ENCODE data around the gene CCDC60. TPM values are rescaled to one million over a fixed set of nuclear protein-coding genes. Genes with fewer than 3 reads are reported as not detected.
"Not testable (repeated sequence)": the region's sequence is repeated elsewhere in the genome, so short reads cannot be mapped to it uniquely, and the experiment has no call there.

CCDC60 gene
- total RNA-seq, 2 experiments from 2014 or later = not detected

DNA sequence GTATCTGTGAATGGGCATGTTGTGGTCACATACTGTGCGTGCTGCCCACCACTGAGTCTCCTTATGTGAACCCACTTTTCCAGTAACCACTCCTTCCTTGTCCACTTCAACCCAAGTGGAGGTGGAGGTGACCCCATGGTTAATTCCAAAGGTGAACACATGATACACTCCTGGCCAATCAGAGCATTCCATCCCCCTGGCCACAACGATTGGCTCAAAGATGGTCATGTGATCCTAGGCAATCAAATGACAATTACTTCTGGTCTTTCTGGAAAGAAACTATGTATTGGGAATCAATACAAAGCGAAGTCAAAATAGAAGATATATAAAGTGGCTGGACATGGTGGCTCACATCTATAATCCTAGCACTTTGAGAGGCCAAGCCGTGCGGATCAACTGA, 20.2 kb upstream of the CCDC60 start:
- Mint-ChIP-seq H3K27me3 (no peaks in the 10 kb centered on the region), H3K4me1 (no peaks in the 10 kb centered on the region), H3K4me3 (no peak overlapping the region), H3K36me3 (no peaks in the 10 kb centered on the region), H3K9me3 (no peaks in the 10 kb centered on the region), H3K27ac (no peak overlapping the region)
- ATAC-seq (ENCODE audit: low read depth) (no peak), DNase-seq (no peak)
- POLR2A ChIA-PET = no interaction called here

DNA sequence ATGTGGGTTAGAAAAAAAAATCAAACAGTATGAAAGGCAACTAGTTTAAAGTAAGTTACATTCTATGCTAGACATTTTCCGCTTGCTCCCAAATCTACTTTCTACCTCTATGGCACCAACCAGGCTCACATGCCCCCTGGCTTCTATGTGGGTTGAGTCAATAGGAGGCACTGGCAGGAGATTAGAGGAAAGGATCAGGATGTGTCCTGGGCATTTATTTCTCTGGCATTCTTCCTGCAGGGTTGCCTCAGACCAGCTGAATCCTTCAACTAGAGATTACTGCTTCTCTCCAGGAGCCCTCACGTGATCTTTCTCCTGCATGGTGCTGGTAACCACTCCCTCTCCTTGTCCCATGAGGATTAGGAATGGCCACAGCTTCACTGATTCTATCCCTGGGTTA, 14.9 kb upstream of the CCDC60 start:
- no peak overlapping the region for H3K4me3 Mint-ChIP-seq
- H3K9me3 Mint-ChIP-seq = no peaks in the 10 kb centered on the region
- no peaks in the 10 kb centered on the region for H3K27me3 Mint-ChIP-seq
- DNase-seq (no peak), ATAC-seq (ENCODE audit: low read depth) (no peak)
- no peak overlapping the region for H3K27ac Mint-ChIP-seq
- H3K36me3 Mint-ChIP-seq = no peaks in the 10 kb centered on the region
- no peaks in the 10 kb centered on the region for H3K4me1 Mint-ChIP-seq
- POLR2A ChIA-PET = no interaction called here

DNA sequence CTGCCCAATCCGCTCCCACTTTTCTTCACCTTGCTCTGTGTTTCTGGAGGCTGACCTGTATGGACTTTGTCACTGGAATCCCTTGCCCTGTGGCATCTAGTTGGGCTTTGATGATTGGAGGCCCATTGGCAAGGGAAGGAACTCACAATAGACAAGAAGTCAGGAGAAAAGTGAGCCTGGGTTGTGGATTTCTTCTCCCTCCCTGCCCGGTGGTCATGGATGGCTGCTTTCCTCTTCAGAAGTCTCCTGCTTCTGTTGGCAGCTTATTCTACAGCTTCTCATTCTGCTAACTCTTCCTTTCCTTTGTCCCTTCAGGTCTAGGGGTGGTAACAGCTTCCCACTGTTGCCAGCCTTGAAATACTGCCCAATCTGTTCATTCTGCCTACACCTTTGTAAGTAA, 13.9 kb upstream of the CCDC60 start:
- H3K4me3 Mint-ChIP-seq = no peak overlapping the region
- no peaks in the 10 kb centered on the region for H3K27me3 Mint-ChIP-seq
- POLR2A ChIA-PET = no interaction called here
- no peaks in the 10 kb centered on the region for H3K4me1 Mint-ChIP-seq
- ATAC-seq (ENCODE audit: low read depth) (no peak), DNase-seq (no peak)
- no peaks in the 10 kb centered on the region for H3K9me3 Mint-ChIP-seq
- no peak overlapping the region for H3K27ac Mint-ChIP-seq
- H3K36me3 Mint-ChIP-seq = no peaks in the 10 kb centered on the region

DNA sequence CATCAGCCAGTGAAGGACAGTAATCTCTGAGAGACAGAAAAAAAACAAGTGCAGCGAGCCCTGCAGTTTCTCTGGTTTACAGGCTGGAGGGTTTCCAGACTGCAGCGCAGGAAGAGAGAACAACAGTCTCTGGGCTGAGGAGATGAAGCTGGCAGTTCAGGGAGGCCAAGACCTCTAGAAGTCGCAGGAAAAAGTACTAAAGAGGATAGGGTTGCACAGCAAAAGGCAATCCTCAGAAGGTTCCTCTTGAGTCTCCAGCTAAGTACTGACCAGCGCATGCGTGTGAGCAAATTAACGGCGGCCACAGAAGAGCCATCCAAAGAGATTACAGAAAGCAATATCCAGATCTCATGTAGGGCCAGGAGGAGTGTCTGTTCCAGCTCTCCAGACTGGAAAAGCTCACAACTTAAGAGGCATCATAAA, 12.2 kb upstream of the CCDC60 start:
- ATAC-seq (ENCODE audit: low read depth) (no peak), DNase-seq (no peak)
- Mint-ChIP-seq H3K4me1 (no peaks in the 10 kb centered on the region), H3K4me3 (no peak overlapping the region), H3K27me3 (no peaks in the 10 kb centered on the region), H3K9me3 (no peaks in the 10 kb centered on the region), H3K36me3 (no peaks in the 10 kb centered on the region), H3K27ac (no peak overlapping the region)
- POLR2A ChIA-PET = no interaction called here

DNA sequence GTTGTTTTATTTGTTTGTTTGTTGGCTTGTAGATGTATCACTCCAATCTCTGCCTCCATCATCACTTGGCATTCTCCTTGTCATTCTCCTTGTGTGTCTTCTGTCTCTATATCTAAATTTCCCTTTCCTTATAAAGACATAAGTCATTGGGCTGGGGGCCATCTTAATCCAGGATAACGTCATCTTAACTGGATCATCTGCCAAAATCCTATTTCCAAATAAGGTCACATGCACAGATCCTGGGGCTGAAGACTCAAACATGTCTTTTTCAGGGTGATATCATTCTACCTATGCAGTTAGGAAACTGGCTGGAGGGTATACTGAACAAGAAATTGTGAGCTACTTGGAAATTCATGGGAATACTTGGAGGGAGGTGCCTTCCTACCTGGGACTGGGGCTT, 8.7 kb upstream of the CCDC60 start:
- no peak overlapping the region for H3K4me3 Mint-ChIP-seq
- POLR2A ChIA-PET = no interaction called here
- DNase-seq (no peak), ATAC-seq (ENCODE audit: low read depth) (no peak)
- no peaks in the 10 kb centered on the region for H3K4me1 Mint-ChIP-seq
- no peaks in the 10 kb centered on the region for H3K36me3 Mint-ChIP-seq
- no peaks in the 10 kb centered on the region for H3K27me3 Mint-ChIP-seq
- no peak overlapping the region for H3K27ac Mint-ChIP-seq
- no peaks in the 10 kb centered on the region for H3K9me3 Mint-ChIP-seq

DNA sequence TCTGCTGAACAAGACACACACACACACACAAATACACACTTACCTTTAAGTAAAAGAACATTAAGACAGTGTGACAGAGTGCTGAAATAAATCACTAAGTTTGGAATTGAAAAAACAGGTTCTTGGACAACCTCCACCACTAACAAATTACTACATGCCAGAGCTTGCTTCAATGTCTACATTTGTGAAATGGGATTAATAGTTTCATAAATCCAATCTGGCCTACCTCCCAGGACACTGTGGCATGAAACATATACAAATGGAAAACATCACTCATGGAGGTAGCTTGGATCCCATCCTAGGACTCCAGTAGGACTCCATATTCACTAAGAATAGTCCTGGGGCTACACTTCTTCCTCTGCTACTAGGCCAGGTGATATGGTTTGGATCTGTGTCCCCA, 8.2 kb upstream of the CCDC60 start:
- POLR2A ChIA-PET = no interaction called here
- Mint-ChIP-seq H3K9me3 (no peaks in the 10 kb centered on the region), H3K27me3 (no peaks in the 10 kb centered on the region), H3K27ac (no peak overlapping the region), H3K36me3 (no peaks in the 10 kb centered on the region), H3K4me1 (no peaks in the 10 kb centered on the region), H3K4me3 (no peak overlapping the region)
- DNase-seq (no peak), ATAC-seq (ENCODE audit: low read depth) (no peak)

DNA sequence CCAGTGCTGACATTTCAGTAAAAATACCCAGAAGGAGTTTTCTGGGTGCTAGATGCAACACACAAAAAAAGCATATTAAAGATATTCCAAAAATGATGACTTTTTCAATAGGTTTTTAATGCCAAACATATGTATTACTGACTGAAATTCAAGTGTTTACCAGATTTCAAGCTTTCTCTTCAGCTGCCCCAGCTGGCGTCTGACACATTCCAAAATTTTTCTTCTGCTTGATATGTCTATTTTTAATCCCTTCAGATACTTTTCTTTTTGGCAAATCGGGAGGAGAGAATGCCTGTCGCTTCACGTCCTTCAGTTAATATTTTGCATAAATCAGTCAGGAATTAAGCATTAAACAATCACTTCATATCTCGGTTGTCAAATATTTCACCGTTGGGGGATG, 7.1 kb upstream of the CCDC60 start:
- no peak overlapping the region for H3K27ac Mint-ChIP-seq

DNA sequence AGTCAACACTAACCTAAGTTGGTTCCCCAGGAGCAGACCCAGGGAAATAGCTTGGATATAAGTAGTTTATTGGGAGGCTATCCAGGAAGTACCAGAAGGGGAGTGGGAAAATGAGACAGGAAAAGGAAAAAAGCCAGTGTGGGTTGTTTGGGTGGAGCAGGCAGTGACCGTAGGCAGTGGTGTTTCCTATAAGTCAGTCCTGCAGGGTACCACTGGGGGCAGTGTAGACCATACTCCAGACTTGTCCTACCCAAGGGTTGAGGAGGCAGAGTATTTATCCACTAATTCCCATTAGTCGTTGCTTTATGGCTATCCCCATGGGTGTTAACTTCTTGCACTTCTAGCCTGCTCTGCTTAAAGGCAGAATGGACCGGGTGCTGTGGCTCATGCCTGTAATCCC, 6.4 kb upstream of the CCDC60 start:
- peaks cover 5% of the 10 kb centered on the region for H3K27me3 Mint-ChIP-seq
- no peak for DNase-seq
- H3K36me3 Mint-ChIP-seq = no peaks in the 10 kb centered on the region
- H3K9me3 Mint-ChIP-seq = no peaks in the 10 kb centered on the region
- no peak overlapping the region for H3K4me3 Mint-ChIP-seq
- H3K4me1 Mint-ChIP-seq = no peaks in the 10 kb centered on the region
- POLR2A ChIA-PET = no interaction called here
- H3K27ac Mint-ChIP-seq = no peak overlapping the region
- ATAC-seq (ENCODE audit: low read depth) = no peak

More for the DNA sequence above, 7.1 kb upstream of the CCDC60 start:
- POLR2A ChIA-PET = no interaction called here
- no peaks in the 10 kb centered on the region for H3K9me3 Mint-ChIP-seq
- H3K4me1 Mint-ChIP-seq = no peaks in the 10 kb centered on the region
- DNase-seq = no peak
- ATAC-seq (ENCODE audit: low read depth) = no peak
- H3K4me3 Mint-ChIP-seq = no peak overlapping the region
- H3K27me3 Mint-ChIP-seq = peaks cover 2% of the 10 kb centered on the region
- H3K36me3 Mint-ChIP-seq = no peaks in the 10 kb centered on the region

DNA sequence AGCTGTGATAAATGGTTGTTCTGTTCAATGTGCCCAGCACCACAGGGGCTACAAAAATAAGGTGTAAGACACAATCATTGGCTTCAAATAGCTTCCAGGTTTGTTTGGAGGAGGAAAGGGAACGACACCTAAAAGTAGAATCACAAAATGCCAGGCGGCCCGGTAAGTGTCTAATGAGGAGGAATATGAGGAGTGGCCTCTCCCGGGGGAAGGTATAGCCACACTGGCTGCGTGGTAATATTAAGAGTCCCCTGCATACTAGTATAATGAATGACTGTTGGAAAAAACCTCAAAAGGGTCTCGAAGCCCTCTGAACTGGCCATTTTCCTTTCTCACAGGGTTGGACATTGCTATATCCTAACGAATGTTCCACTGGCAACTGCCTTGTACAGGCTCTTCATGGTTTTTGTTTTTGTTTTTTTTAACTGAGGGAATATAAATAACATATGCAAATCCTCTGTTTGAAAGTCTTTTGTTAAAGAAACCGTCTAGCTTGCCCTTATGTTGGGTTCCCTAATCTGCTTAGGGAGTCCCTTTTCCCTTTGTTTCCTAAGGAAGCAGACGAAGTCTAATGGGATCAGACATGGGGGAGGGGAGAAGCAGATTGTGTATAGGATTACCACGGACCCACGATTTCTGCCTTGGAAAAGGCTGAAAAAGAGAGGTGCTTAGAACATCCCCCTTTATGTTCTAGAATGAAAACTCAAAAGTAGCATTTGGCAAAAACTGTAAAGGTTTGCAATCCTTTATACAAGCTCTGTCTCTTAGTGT, 4.2 kb downstream of the CCDC60 start:
- Mint-ChIP-seq H3K9me3 (no peaks in the 10 kb centered on the region), H3K4me1 (no peaks in the 10 kb centered on the region), H3K36me3 (no peaks in the 10 kb centered on the region), H3K27ac (no peak overlapping the region), H3K4me3 (no peak overlapping the region), H3K27me3 (peaks cover 10% of the 10 kb centered on the region)
- DNase-seq = no peak
- POLR2A ChIA-PET = no interaction called here
- no peak for ATAC-seq (ENCODE audit: low read depth)

DNA sequence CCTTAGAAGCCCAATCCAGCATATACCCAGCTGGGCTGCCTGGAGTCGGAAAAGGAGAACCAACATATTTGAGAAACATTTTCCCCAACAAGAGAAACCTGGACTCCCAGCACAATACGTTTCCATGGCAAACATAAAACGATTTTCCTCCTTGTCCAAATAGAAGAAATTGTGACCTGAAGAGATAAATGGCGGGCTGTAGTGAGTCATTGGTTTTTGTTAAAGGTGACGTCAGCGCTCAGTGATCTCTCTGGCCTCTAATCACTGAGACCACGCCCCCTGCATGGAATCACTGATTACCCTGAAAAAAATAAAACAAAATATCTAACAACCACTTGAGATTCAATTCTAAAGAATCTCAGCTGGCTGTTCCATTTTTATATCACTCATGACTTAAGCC, 6.0 kb downstream of the CCDC60 start:
- no peak for ATAC-seq (ENCODE audit: low read depth)

DNA sequence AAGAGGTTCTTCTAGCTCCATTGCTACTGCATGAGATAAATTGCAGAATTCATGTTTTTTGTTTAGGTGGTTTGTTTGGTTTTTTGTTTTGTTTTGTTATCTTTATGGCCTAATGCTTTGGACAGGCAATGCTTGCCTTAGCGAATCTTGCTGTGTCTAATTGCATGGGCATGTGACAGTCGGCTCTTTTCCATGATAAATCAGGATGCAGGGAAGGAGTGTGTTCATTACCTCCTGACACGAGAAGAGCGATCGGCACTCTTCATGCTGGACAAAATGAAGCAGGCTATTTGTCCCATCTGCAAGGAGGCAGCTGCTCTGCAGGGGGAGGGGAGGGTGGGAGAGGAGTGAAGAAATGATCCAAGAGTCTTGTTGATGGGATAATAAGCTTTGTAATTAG, 6.5 kb downstream of the CCDC60 start:
- DNase-seq = no peak
- no peaks in the 10 kb centered on the region for H3K36me3 Mint-ChIP-seq
- no peaks in the 10 kb centered on the region for H3K4me1 Mint-ChIP-seq
- POLR2A ChIA-PET = no interaction called here
- H3K27ac Mint-ChIP-seq = no peak overlapping the region
- no peak for ATAC-seq (ENCODE audit: low read depth)
- no peak overlapping the region for H3K4me3 Mint-ChIP-seq
- H3K27me3 Mint-ChIP-seq = peaks cover 3% of the 10 kb centered on the region
- H3K9me3 Mint-ChIP-seq = no peaks in the 10 kb centered on the region

More for the DNA sequence above, 6.0 kb downstream of the CCDC60 start:
- H3K27ac Mint-ChIP-seq = no peak overlapping the region
- peaks cover 3% of the 10 kb centered on the region for H3K27me3 Mint-ChIP-seq
- H3K9me3 Mint-ChIP-seq = no peaks in the 10 kb centered on the region
- POLR2A ChIA-PET = no interaction called here
- H3K36me3 Mint-ChIP-seq = no peaks in the 10 kb centered on the region
- no peak for DNase-seq
- H3K4me3 Mint-ChIP-seq = no peak overlapping the region
- H3K4me1 Mint-ChIP-seq = no peaks in the 10 kb centered on the region

DNA sequence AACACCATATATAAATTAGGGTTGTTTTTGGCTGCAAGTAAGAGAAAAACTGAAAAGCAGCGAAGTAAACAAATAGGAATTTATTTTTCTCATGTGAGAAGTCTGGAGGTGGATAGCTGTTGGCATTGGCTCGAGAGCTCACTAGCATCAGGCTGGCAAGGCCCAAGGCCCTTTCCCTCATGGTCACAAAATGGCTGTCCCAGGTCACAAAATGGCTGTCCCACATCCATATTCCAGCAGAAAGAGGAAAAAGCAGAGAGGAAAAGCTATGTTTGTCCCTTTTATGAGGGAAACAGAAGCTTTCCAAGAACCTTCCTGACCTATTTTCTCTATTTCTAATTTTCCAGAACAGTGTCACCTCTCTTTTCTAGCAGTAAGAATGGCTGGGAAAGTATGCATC, 7.5 kb downstream of the CCDC60 start:
- Mint-ChIP-seq H3K4me1 (no peaks in the 10 kb centered on the region), H3K36me3 (no peaks in the 10 kb centered on the region), H3K4me3 (no peak overlapping the region), H3K27me3 (no peaks in the 10 kb centered on the region), H3K9me3 (no peaks in the 10 kb centered on the region), H3K27ac (no peak overlapping the region)
- no peak for ATAC-seq (ENCODE audit: low read depth)
- DNase-seq = no peak
- POLR2A ChIA-PET = no interaction called here

DNA sequence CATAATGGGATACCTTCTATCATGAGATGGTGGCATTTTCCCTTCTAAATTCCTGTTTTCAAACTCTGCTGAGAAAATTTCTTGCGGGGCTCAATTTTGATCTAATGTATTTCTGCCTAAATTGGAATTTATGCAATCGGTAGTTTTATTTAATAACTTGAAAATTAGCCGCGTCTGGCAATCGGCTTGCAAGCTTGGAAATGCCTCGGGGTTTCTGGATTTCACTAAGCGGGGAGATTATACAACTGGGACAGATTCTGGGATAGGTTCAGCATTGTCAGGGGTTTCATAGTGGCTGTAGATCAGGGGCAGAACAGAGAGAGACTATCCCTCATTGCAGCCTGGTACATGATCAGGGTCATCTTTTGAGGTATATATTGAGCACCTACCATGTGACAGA, 8.6 kb downstream of the CCDC60 start:
- DNase-seq = no peak
- POLR2A ChIA-PET = no interaction called here
- no peak for ATAC-seq (ENCODE audit: low read depth)
- no peak overlapping the region for H3K27ac Mint-ChIP-seq
- H3K4me3 Mint-ChIP-seq = no peak overlapping the region
- H3K9me3 Mint-ChIP-seq = no peaks in the 10 kb centered on the region
- no peaks in the 10 kb centered on the region for H3K27me3 Mint-ChIP-seq
- H3K36me3 Mint-ChIP-seq = no peaks in the 10 kb centered on the region
- no peaks in the 10 kb centered on the region for H3K4me1 Mint-ChIP-seq

DNA sequence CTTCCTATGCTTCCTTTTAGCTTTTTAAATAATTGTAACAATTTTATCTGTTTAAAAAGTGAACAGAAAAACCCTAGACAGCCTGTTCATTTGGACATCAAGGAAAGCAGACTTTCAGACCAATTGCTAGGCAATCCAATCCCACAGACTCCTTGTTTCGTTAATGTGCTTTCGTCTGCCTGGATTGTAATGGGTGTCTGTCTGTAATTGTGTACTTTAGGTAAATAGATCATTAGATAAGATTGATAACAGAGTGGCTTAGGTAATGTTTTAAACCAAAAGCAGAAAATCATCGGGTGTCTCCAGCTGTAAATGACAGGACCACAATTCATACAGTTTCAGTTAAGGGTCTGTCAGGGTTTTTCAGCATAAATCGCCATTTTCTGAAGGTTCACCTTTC, 19.6 kb downstream of the CCDC60 start:
- H3K36me3 Mint-ChIP-seq = no peaks in the 10 kb centered on the region
- H3K27ac Mint-ChIP-seq = no peak overlapping the region
- H3K4me3 Mint-ChIP-seq = no peak overlapping the region
- no peaks in the 10 kb centered on the region for H3K27me3 Mint-ChIP-seq
- no peaks in the 10 kb centered on the region for H3K4me1 Mint-ChIP-seq
- ATAC-seq (ENCODE audit: low read depth) (no peak), DNase-seq (no peak)
- POLR2A ChIA-PET = no interaction called here
- H3K9me3 Mint-ChIP-seq = peaks cover 10% of the 10 kb centered on the region

DNA sequence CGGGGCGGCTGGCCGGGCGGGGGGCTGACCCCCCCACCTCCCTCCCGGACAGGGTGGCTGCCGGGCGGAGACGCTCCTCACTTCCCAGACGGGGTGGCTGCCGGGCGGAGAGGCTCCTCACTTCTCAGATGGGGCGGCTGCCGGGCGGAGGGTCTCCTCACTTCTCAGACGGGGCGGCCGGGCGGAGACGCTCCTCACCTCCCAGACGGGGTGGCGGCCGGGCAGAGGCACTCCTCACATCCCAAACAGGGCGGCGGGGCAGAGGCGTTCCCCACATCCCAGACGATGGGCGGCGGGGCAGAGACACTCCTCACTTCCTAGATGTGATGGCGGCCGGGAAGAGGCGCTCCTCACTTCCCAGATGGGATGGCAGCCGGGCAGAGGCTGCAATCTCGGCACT, 25.8 kb downstream of the CCDC60 start:
- H3K4me3 Mint-ChIP-seq; POLR2A ChIA-PET; H3K27ac Mint-ChIP-seq; H3K9me3 Mint-ChIP-seq; ATAC-seq (ENCODE audit: low read depth); H3K4me1 Mint-ChIP-seq; DNase-seq; H3K27me3 Mint-ChIP-seq; H3K36me3 Mint-ChIP-seq: not testable (repeated sequence)

All from activated naive CD8-positive, alpha-beta T cell treated with anti-CD3 and anti-CD28 coated beads, Interleukin-2, amount 10 ng/mL, durations not matched to agents 7 days and 5 days (primary cell).